CD4-positive, alpha-beta T cell (primary cell): Measurements from ENCODE around the gene RXRG. TPM values are rescaled to one million over a fixed set of nuclear protein-coding genes. Genes with fewer than 3 reads are reported as not detected.

ENCODE experiments used
- ATAC-seq: fragments of 200-7000 bp; cut with Tn5 transposase; one replicate; pipeline ENCODE4 v1.10.0; 2022; ENCODE audit warnings: mild to moderate bottlenecking; ENCODE audit not compliant: poor library complexity
- CTCF ChIA-PET: fragments of 350-600 bp; sonication (Branson Sonifier 250); formaldehyde crosslinking; loops from one replicate; lab custom pipeline; 2021; ENCODE audit warnings: antibody characterized with exemption, inconsistent platforms; lab: Charles Lee
- POLR2A ChIA-PET: fragments of 350-600 bp; sonication (Branson Sonifier 250); formaldehyde crosslinking; loops from one replicate; lab custom pipeline; 2021; ENCODE audit warnings: antibody characterized with exemption, inconsistent platforms; lab: Charles Lee
- DNase-seq, 14 experiments: peaks; one replicate each; pipeline ENCODE4 v3.0.0-alpha.2; 2013 to 2020; ENCODE audit warnings: mixed read lengths in 2 of 14
- H3K27ac ChIP-seq, 2 donors: one replicate each; pipeline versions ENCODE4 v1.5.1 to v1.7.0; 2013; ENCODE audit warnings: low read length in 2 of 2, low read depth in 1 of 2, mild to moderate bottlenecking in 1 of 2
- H3K27me3 ChIP-seq, 2 experiments: 1 replicate in 1 of 2; 2 replicates in 1 of 2; pipeline versions ENCODE4 v1.6.1 to v1.7.0; 2013; ENCODE audit warnings: low read length in 2 of 2, control low read depth in 1 of 2, mild to moderate bottlenecking in 1 of 2, moderate library complexity in 1 of 2; ENCODE audit not compliant: insufficient read depth in 2 of 2, control insufficient read depth in 1 of 2
- H3K36me3 ChIP-seq: one replicate; pipeline ENCODE4 v1.6.1; 2013; ENCODE audit warnings: low read length, control low read depth; ENCODE audit not compliant: insufficient read depth
- H3K4me1 ChIP-seq: one replicate; pipeline ENCODE4 v1.6.1; 2013; ENCODE audit warnings: low read length, control low read depth; ENCODE audit not compliant: insufficient read depth
- H3K4me3 ChIP-seq: one replicate; pipeline ENCODE4 v1.5.1; 2013; ENCODE audit warnings: mild to moderate bottlenecking, low read length, moderate library complexity
- H3K9me3 ChIP-seq, 2 experiments: 1 replicate in 1 of 2; 2 replicates in 1 of 2; pipeline versions ENCODE4 v1.6.1 to v1.7.0; 2013; ENCODE audit warnings: low read length in 2 of 2, mild to moderate bottlenecking in 2 of 2, control low read depth in 1 of 2, moderate library complexity in 1 of 2; ENCODE audit not compliant: control insufficient read depth in 1 of 2, insufficient read depth in 1 of 2
- H3K27ac Mint-ChIP-seq: one replicate; pipeline ENCODE4 v1.8.0; 2020; ENCODE audit warnings: mixed read lengths
- H3K27me3 Mint-ChIP-seq: one replicate; pipeline ENCODE4 v1.8.0; 2021; ENCODE audit warnings: mixed read lengths
- H3K36me3 Mint-ChIP-seq: one replicate; pipeline ENCODE4 v1.8.0; 2021; ENCODE audit warnings: low read depth, mixed read lengths
- H3K4me1 Mint-ChIP-seq: one replicate; pipeline ENCODE4 v1.8.0; 2021; ENCODE audit warnings: low read depth, mixed read lengths
- H3K4me3 Mint-ChIP-seq: one replicate; pipeline ENCODE4 v1.8.0; 2020; ENCODE audit warnings: mild to moderate bottlenecking, mixed read lengths
- H3K9me3 Mint-ChIP-seq: one replicate; pipeline ENCODE4 v1.8.0; 2020; ENCODE audit warnings: mixed read lengths
- CTCF ChIP-seq: fragments of 200-600 bp; IDR thresholded peaks from one replicate; pipeline ENCODE4 v1.8.0; 2022; ENCODE audit warnings: antibody characterized with exemption, mild to moderate bottlenecking
- intact Hi-C, 2 experiments: fragments of 100-400 bp; cut with DNase I in 1 of 2; cut with micrococcal nuclease in 1 of 2; formaldehyde crosslinking; loops; one replicate each; pipeline versions ENCODE4 v1.15.1 to v1.9.0; 2023 to 2025; cut with DNase I, micrococcal nuclease
- total RNA-seq, 174 experiments: library from RNA in 2 of 174; stranded (reverse) in 2 of 174; gene quantifications; one replicate each; pipeline ENCODE4 v1.2.3 and lab custom pipeline; 2021 to 2026

Gene RXRG
- total RNA-seq, 2 experiments from 2014 or later, result not detected

DNA sequence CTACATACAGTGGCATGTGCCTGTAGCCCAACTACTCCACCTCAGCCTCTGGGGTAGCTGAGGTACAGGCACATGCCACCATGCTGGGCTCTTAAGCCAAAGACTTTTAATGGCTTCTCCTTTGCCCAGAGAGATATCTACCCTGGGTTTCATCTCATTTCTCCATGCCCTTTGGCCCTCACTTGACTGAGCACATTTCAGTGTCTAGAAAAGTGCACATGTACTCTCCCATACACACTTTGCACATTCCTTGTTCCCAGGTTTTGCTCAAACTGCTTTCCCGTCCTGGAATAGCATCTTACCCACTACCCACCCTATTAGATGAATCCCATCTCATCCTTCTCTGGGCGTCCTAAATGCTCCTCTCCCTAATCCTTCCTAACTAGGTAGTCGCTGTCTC is 10.2 kb upstream of the RXRG start:
- no peaks in the 10 kb centered on the region for H3K4me1 ChIP-seq
- H3K27me3 ChIP-seq, result peaks cover 0 to 8% of the 10 kb centered on the region in 2 experiments
- ATAC-seq, result no peak
- H3K27ac Mint-ChIP-seq, result no peak overlapping the region
- no peaks in the 10 kb centered on the region for H3K36me3 ChIP-seq
- no peak overlapping the region for H3K4me3 ChIP-seq
- intact Hi-C loops, result no loop called here
- no peaks in the 10 kb centered on the region for H3K36me3 Mint-ChIP-seq
- TF ChIP-seq CTCF, result no peak
- no peaks in the 10 kb centered on the region for H3K9me3 Mint-ChIP-seq
- peaks cover 38% of the 10 kb centered on the region for H3K27me3 Mint-ChIP-seq
- no peaks in the 10 kb centered on the region for H3K4me1 Mint-ChIP-seq
- H3K4me3 Mint-ChIP-seq, result no peak overlapping the region
- POLR2A ChIA-PET, result no interaction called here
- no peak for DNase-seq
- CTCF ChIA-PET, result no interaction called here
- no peak overlapping the region for H3K27ac ChIP-seq
- H3K9me3 ChIP-seq, result no peaks in the 10 kb centered on the region

- Histone ChIP-seq H3K4me3 (no peak overlapping the region), H3K36me3 (no peaks in the 10 kb centered on the region), H3K9me3 (no peaks in the 10 kb centered on the region), H3K27ac (no peak overlapping the region), H3K27me3 (peaks cover 0 to 12% of the 10 kb centered on the region in 2 experiments), H3K4me1 (no peaks in the 10 kb centered on the region)
- H3K27me3 Mint-ChIP-seq, result peaks cover 34% of the 10 kb centered on the region
- H3K9me3 Mint-ChIP-seq, result no peaks in the 10 kb centered on the region
- no peak for DNase-seq
- intact Hi-C loops, result no loop called here
- H3K36me3 Mint-ChIP-seq, result no peaks in the 10 kb centered on the region
- no peaks in the 10 kb centered on the region for H3K4me1 Mint-ChIP-seq
- no peak for TF ChIP-seq CTCF
- ATAC-seq, result no peak
- CTCF ChIA-PET, result no interaction called here
- no peak overlapping the region for H3K27ac Mint-ChIP-seq
- H3K4me3 Mint-ChIP-seq, result no peak overlapping the region
- POLR2A ChIA-PET, result no interaction called here
These were observed 9.2 kb upstream of the RXRG start for GRCh38 chr1:165454091-165454610.

DNA sequence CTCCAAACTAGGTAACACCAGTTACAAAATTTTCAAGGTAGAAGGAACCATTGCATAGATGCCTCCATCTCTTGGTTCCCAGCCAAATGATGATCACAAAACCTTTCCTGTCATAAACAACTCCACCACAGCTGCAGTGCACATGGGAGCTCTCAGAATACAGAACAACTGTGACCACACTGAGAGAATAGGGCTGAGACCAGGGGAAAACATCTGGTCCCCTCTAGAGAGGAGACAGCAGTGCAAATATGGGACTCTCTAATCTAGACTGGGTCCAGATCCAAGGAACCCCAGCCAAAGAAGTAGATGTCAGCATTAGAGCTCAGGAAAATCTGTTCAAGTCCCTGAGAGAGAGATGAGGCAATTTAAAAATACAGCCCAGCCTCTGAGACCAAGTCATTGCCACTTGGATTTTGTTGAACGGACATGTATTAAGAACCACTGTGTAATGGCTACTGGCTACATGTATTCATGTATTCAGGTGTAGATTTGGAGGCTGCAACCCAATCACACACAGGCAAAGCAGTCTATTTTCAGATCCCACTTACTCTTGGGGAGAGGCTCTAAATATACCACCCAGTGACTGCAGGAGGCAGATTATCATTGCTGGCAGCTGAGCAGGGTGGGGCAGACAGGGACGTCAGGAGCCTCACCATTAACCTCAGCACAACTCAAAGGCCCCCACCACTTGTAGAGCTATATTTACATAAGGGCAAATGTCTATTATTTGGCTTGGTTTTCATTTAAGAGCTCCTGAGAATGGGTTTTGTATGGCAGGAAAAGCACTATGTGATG is 7.6 kb upstream of the RXRG start:
- H3K27me3 Mint-ChIP-seq, result peaks cover 34% of the 10 kb centered on the region
- TF ChIP-seq CTCF, result no peak
- H3K27ac Mint-ChIP-seq, result no peak overlapping the region
- no peak overlapping the region for H3K4me3 Mint-ChIP-seq
- CTCF ChIA-PET, result no interaction called here
- POLR2A ChIA-PET, result no interaction called here
- H3K4me1 Mint-ChIP-seq, result no peaks in the 10 kb centered on the region
- no peak overlapping the region for H3K27ac ChIP-seq
- no peak for DNase-seq
- H3K36me3 Mint-ChIP-seq, result no peaks in the 10 kb centered on the region
- intact Hi-C loops, result no loop called here
- no peaks in the 10 kb centered on the region for H3K36me3 ChIP-seq
- no peaks in the 10 kb centered on the region for H3K4me1 ChIP-seq
- no peaks in the 10 kb centered on the region for H3K9me3 ChIP-seq
- ATAC-seq, result no peak
- no peaks in the 10 kb centered on the region for H3K9me3 Mint-ChIP-seq
- H3K27me3 ChIP-seq, result peaks cover 8 to 12% of the 10 kb centered on the region in 2 experiments
- H3K4me3 ChIP-seq, result no peak overlapping the region
